Astrocyte of the spinal cord (primary cell): ENCODE data around the gene YIPF5.

Experiments used
- DNase-seq: peaks from one replicate; pipeline ENCODE4 v3.0.0; 2011; ENCODE audit warnings: low read depth, low spot score
- H3K4me3 ChIP-seq: 2 replicates; pipeline ENCODE4 v1.5.1; 2011; ENCODE audit warnings: low read depth, mild to moderate bottlenecking, low read length, moderate library complexity
- in situ Hi-C: cut with HindIII; loops from 2 replicates; pipeline ENCODE4 v1.10.0; 2017; ENCODE audit warnings: low sequenced_read_pairs
- TF ChIP-seq, protein P1 (sequence below): IDR thresholded peaks from 2 replicates; pipeline ENCODE4 v1.5.1; 2012; ENCODE audit warnings: low read depth, mild to moderate bottlenecking, low read length, inconsistent platforms

YIPF5 gene

DNA sequence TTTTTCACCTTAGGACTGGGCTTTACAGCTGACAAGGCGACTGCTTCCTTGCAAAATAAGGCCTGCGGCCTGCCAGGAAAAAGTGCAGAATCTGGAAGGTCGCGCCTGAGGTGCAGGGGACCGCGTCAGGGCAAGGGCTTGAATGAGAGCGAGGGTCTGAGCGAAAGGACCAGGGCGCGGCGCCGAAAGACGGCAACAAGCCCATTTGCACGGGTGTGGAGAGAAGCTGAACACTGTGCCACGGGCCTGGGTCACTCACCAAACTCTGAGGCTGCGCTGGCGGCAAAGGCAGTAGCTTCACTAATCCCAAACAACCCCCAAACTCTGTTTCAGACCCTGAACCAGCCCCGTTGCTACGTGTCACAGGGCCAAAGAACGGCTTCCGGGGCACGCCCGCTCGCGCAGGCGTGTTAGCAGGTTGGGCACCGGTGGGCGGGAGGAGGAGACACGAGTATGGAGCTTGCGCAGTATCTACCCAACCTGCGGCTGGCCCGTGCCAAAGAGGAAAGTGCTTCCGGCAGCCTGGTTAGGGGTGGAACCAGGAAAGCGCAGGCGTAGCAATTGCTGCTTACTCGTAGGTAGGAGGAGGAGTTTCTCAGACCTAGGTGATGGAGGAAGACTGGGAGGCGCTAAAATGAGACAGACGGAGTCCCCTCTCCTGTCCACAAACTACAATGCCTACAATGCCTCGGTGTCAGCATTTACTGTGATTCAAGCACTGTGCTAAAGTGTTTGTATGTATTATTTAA, at the start of gene YIPF5, which contains the start of gene KCTD16:
Gene YIPF5, minus strand, starts transcription at position 384 of the 749 bp plus-strand sequence. CDS start 704 bp downstream, outside the sequence.
Gene KCTD16, plus strand, starts transcription at position 598 of the 749 bp plus-strand sequence.
- in situ Hi-C loops, result no loop called here
- TF ChIP-seq, protein P1, sequence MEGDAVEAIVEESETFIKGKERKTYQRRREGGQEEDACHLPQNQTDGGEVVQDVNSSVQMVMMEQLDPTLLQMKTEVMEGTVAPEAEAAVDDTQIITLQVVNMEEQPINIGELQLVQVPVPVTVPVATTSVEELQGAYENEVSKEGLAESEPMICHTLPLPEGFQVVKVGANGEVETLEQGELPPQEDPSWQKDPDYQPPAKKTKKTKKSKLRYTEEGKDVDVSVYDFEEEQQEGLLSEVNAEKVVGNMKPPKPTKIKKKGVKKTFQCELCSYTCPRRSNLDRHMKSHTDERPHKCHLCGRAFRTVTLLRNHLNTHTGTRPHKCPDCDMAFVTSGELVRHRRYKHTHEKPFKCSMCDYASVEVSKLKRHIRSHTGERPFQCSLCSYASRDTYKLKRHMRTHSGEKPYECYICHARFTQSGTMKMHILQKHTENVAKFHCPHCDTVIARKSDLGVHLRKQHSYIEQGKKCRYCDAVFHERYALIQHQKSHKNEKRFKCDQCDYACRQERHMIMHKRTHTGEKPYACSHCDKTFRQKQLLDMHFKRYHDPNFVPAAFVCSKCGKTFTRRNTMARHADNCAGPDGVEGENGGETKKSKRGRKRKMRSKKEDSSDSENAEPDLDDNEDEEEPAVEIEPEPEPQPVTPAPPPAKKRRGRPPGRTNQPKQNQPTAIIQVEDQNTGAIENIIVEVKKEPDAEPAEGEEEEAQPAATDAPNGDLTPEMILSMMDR, result no peak
- peak; percentile 97 for DNase-seq
- peak within 1 kb of the TSS; percentile 71 for H3K4me3 ChIP-seq

DNA sequence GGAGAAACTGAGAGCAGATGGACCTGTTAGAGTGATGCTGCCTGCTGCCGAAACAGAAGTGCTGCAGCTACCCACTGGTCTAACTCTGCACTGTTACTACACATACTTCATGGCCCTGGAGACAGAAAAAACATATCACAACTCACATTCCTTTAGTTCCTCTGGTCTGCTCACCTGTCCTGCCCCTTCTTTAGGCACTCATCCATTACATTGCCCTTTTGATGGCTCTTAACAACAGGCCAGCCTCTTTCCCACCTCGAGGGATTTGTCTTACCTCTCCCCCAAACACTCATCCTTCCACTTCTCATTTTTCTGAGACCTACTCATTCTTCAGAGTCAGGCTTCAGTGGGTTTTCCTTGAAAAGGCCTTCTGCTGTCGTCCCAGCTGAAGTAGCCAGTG, 49.4 kb upstream of the YIPF5 start:
- TF ChIP-seq, protein P1, result no peak
- in situ Hi-C loops, result no loop called here
- no peak overlapping the region for H3K4me3 ChIP-seq
- no peak for DNase-seq

DNA sequence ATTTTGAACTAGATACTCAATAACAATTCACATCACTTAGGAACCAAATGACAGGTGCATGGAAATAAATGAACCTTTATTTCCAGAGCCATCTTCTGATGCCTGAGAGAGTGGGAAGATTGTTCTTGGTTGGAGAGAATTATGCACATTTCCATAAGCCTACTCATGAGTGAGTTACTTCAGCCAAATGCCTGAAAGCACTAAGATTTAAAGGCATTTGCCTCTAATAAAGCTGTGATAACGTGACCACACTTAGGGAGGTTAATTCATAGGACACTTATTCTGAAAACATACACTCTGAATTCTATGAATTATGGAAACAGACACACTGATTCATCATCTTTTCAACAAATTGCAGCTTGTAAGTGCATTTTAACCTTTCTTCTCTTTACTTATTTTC, 40.2 kb upstream of the YIPF5 start:
- no peak for DNase-seq
- TF ChIP-seq, protein P1, result no peak
- in situ Hi-C loops, result no loop called here
- H3K4me3 ChIP-seq, result no peak overlapping the region

DNA sequence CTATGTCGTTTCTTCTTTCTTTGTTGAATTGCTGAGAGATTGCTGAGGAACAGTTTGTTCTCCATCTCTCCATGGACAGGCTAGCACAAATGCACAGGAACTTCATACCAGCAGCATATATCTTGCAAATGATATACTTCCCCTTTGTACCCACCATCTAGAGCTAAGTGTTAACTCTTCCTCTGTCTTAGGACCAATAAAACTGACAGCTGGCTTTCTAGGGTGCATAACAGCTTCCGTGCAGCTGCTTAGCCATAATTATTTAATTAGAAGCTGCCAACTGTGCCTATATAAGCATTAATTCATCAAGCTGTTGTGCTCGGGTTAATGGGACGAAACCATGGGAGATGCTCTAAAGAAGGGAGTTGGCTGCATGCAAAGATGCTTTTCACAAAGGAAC, 38.9 kb upstream of the YIPF5 start:
- DNase-seq, result no peak
- in situ Hi-C loops, result no loop called here
- no peak overlapping the region for H3K4me3 ChIP-seq
- TF ChIP-seq, protein P1, result no peak

DNA sequence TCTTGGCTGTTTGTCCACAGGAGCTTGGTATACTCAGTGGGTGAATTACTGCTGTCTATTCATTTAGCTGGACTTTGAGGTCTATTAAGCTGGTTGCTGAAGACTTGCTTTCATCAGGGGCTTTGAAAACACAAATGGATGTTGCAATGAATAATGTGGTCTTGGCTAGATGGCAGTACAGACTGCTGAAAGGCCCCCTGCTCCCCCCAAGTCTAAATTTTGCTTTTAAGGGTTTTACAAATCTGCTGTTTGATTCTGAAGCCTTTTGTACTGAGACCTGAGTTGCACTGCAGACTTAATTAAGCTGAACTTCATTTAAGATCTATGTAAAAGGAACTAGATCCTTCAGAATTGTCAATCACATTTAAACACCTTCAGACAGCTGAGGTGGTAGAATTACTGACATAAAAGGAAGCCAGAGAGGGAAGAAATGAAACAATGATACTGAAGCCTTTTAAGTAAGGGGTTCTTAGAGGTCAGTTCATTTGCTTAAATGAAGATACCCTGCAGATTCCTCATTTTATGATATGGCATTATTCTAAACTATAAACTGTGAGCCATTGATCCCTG, 37.5 kb upstream of the YIPF5 start:
- H3K4me3 ChIP-seq, result no peak overlapping the region
- TF ChIP-seq, protein P1, result no peak
- in situ Hi-C loops, result no loop called here

DNA sequence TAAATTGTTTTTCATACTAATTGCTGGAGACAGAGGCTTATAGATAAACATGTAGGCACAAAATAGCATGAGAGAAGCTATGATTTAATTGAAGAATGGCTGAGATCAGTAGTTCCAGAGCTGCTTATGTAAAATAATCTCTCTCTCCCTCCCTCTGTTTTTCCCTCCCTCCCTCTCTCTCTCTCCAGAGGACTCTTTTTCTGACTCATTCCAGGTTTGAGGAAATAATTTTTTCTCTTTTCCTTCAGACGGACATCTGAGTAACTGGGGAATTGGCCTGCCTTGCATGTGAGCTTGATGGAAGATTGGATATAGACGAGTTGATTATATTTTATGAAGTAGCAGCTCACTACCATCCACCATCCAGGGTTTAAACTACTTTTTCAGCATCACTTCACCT, 35.7 kb upstream of the YIPF5 start:
- in situ Hi-C loops, result no loop called here
- H3K4me3 ChIP-seq, result no peak overlapping the region
- TF ChIP-seq, protein P1, result no peak
- DNase-seq, result no peak

More for the DNA sequence above, 37.5 kb upstream of the YIPF5 start:
- no peak for DNase-seq
